KMS-11 (cell line): ENCODE results near the gene FRMPD4.

Experiments
- H2AFZ ChIP-seq: fragments of 200-600 bp; sonication (generic); 2 replicates; pipeline ENCODE4 v1.6.1; 2016; ENCODE audit warnings: antibody characterized with exemption, mixed run types, low read depth
- H3K27ac ChIP-seq: fragments of 200-600 bp; sonication (generic); 2 replicates; pipeline ENCODE4 v1.6.1; 2016; ENCODE audit warnings: mild to moderate bottlenecking, mixed run types
- H3K27me3 ChIP-seq: fragments of 200-600 bp; sonication (generic); 2 replicates; pipeline ENCODE4 v1.6.1; 2017; ENCODE audit warnings: mild to moderate bottlenecking, low read depth, mixed run types, moderate library complexity; ENCODE audit not compliant: insufficient read depth
- H3K36me3 ChIP-seq: fragments of 200-600 bp; sonication (generic); 2 replicates; pipeline ENCODE4 v1.6.1; 2017; ENCODE audit warnings: mild to moderate bottlenecking, mixed run types; ENCODE audit not compliant: insufficient read depth
- H3K4me1 ChIP-seq: fragments of 200-600 bp; sonication (generic); 2 replicates; pipeline ENCODE4 v1.6.1; 2016; ENCODE audit warnings: mild to moderate bottlenecking, low read depth, mixed run types; ENCODE audit not compliant: poor library complexity, severe bottlenecking
- H3K4me2 ChIP-seq: fragments of 200-600 bp; sonication (generic); 2 replicates; pipeline ENCODE4 v1.7.0; 2016; ENCODE audit warnings: mild to moderate bottlenecking, mixed run types
- H3K4me3 ChIP-seq: fragments of 200-600 bp; sonication (generic); IDR thresholded peaks from 2 replicates; pipeline ENCODE4 v1.6.1; 2017; ENCODE audit warnings: low read depth, low read length, mixed read lengths; ENCODE audit not compliant: insufficient read depth
- H3K79me2 ChIP-seq: fragments of 200-600 bp; sonication (generic); 2 replicates; pipeline ENCODE4 v1.6.1; 2016; ENCODE audit warnings: low read depth, mixed run types; ENCODE audit not compliant: insufficient read depth
- H3K9ac ChIP-seq: fragments of 200-600 bp; sonication (generic); 2 replicates; pipeline ENCODE4 v1.6.1; 2016; ENCODE audit warnings: mild to moderate bottlenecking, mixed run types
- H4K20me1 ChIP-seq: fragments of 200-600 bp; sonication (generic); 2 replicates; pipeline ENCODE4 v1.6.1; 2016; ENCODE audit warnings: mild to moderate bottlenecking, mixed run types; ENCODE audit not compliant: insufficient read depth
- TF ChIP-seq, protein P1 (sequence below): fragments of 200-600 bp; sonication (generic); conservative IDR thresholded peaks from 2 replicates; pipeline ENCODE4 v1.6.1; 2017; ENCODE audit warnings: low read depth, mild to moderate bottlenecking, antibody characterized with exemption, low read length, moderate library complexity, mixed read lengths

Gene FRMPD4

DNA sequence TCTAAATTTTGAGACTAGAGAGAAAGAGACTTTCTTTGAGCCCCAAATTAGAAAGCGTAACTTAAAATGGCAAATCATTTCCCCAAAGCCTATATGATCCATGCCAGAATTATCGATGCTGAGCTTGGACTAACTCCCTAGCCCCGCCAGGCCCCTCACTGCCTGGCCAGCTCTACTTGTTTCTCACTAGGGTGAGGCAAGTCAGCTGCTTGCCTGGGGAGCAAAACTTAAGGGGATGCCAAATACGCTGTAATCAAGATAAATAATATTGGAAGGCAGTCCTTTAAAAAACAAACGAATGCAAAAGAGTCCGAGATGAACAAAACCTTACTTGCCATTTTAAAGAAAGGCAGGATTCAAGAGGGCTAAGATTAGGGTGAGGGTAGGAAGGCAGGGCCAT lies 236.0 kb downstream of the FRMPD4 start:
- no peak overlapping the region for H2AFZ ChIP-seq
- no peaks in the 10 kb centered on the region for H3K79me2 ChIP-seq
- H4K20me1 ChIP-seq: no peaks in the 10 kb centered on the region
- no peak overlapping the region for H3K4me3 ChIP-seq
- no peak overlapping the region for H3K4me2 ChIP-seq
- no peaks in the 10 kb centered on the region for H3K36me3 ChIP-seq
- TF ChIP-seq, protein P1, sequence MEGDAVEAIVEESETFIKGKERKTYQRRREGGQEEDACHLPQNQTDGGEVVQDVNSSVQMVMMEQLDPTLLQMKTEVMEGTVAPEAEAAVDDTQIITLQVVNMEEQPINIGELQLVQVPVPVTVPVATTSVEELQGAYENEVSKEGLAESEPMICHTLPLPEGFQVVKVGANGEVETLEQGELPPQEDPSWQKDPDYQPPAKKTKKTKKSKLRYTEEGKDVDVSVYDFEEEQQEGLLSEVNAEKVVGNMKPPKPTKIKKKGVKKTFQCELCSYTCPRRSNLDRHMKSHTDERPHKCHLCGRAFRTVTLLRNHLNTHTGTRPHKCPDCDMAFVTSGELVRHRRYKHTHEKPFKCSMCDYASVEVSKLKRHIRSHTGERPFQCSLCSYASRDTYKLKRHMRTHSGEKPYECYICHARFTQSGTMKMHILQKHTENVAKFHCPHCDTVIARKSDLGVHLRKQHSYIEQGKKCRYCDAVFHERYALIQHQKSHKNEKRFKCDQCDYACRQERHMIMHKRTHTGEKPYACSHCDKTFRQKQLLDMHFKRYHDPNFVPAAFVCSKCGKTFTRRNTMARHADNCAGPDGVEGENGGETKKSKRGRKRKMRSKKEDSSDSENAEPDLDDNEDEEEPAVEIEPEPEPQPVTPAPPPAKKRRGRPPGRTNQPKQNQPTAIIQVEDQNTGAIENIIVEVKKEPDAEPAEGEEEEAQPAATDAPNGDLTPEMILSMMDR: no peak
- no peaks in the 10 kb centered on the region for H3K27me3 ChIP-seq
- no peak overlapping the region for H3K27ac ChIP-seq
- no peak overlapping the region for H3K9ac ChIP-seq
- no peaks in the 10 kb centered on the region for H3K4me1 ChIP-seq

DNA sequence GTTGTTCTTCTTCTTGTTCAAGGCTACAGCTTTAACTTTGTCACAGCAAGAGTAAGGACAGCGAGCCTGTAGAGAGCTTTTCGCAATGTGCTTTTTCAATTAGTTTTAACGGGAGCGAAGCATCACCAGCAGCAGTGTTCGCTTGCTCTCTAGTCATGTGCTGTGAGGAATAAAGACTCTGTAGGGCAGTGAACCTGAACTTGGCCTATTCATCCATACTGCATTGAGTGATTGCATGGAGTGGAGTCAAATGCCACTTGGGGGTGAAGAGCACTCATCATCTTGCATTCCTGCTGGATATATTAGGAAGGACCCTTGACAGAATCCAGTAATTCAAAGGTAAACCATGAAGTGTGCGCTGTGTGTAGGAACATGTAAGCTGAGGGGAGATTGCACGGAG lies 240.0 kb downstream of the FRMPD4 start:
- H4K20me1 ChIP-seq: no peaks in the 10 kb centered on the region
- TF ChIP-seq, protein P1: no peak
- H3K4me2 ChIP-seq: no peak overlapping the region
- no peaks in the 10 kb centered on the region for H3K79me2 ChIP-seq
- H3K4me1 ChIP-seq: no peaks in the 10 kb centered on the region
- no peak overlapping the region for H2AFZ ChIP-seq
- H3K4me3 ChIP-seq: no peak overlapping the region
- no peak overlapping the region for H3K27ac ChIP-seq
- no peak overlapping the region for H3K9ac ChIP-seq
- no peaks in the 10 kb centered on the region for H3K27me3 ChIP-seq
- no peaks in the 10 kb centered on the region for H3K36me3 ChIP-seq

DNA sequence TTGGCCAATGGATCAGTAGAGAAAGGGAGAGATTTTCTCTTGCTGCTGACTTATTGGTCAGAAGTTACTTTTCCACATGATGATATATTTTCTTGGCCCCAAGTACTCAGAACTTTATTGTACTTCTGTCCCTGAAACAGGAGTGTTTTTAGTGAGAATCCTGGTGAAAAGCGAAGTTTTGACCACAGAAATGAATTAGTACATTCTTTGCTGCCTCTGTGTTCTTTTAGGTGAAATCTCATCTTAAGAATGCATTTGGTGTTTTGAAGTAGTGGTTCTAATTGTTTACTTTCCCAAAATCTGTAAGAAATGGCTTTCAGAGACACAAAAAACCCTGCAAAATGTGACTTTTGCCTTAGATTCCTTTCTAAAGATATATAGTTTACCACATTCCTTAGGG lies 240.4 kb downstream of the FRMPD4 start:
- Histone ChIP-seq H3K27ac (no peak overlapping the region), H2AFZ (no peak overlapping the region), H3K4me1 (no peaks in the 10 kb centered on the region), H3K79me2 (no peaks in the 10 kb centered on the region), H3K4me3 (no peak overlapping the region), H3K36me3 (no peaks in the 10 kb centered on the region), H3K4me2 (no peak overlapping the region), H3K27me3 (no peaks in the 10 kb centered on the region), H3K9ac (no peak overlapping the region), H4K20me1 (no peaks in the 10 kb centered on the region)
- TF ChIP-seq, protein P1: no peak

DNA sequence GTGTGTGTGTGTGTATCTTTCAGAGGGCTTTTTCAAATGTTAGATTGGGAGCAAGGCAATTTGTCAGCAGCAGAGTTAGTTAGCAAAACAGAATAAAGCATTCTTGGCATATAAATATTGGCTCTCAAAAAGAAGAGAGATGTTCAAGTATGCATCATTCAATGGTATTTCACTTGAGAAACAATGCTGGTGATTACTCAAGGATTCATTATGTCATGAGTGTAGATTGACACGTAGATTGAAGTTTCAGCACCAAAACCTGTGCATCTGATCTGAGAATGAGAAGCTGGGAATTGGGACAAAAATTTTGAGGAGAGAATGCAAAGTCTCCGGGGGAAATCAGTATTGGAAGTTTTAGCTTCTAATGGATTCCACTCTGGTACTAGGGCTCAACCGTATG lies 241.4 kb downstream of the FRMPD4 start:
- no peak overlapping the region for H3K4me2 ChIP-seq
- TF ChIP-seq, protein P1: no peak
- H3K4me1 ChIP-seq: no peaks in the 10 kb centered on the region
- H3K27me3 ChIP-seq: no peaks in the 10 kb centered on the region
- no peak overlapping the region for H3K27ac ChIP-seq
- no peaks in the 10 kb centered on the region for H3K79me2 ChIP-seq
- H2AFZ ChIP-seq: no peak overlapping the region
- no peak overlapping the region for H3K4me3 ChIP-seq
- no peaks in the 10 kb centered on the region for H4K20me1 ChIP-seq
- H3K36me3 ChIP-seq: no peaks in the 10 kb centered on the region
- H3K9ac ChIP-seq: no peak overlapping the region
